Measurements from ENCODE around the gene PIK3C3.

GRCh38 chr18:42086288-42086687 lies 131.3 kb downstream of the PIK3C3 start:
- no peak for TF ChIP-seq PKNOX1 (IDR thresholded peaks at IDR 0.05)
- TF ChIP-seq ZNF384 (IDR thresholded peaks at IDR 0.05): no peak
- TF ChIP-seq CTBP1 (IDR thresholded peaks at IDR 0.05; ENCODE audit: borderline replicate concordance): no peak

All from HEK293T (cell line).